PC-3 (cell line): ENCODE measurements around the gene FAM149A. TPM values are rescaled to one million over a fixed set of nuclear protein-coding genes. Genes with fewer than 3 reads are reported as not detected.

ENCODE experiments used
- ATAC-seq: fragments of 200-7000 bp; cut with Tn5 transposase; 2 replicates; pipeline ENCODE4 v1.9.1; 2020; ENCODE audit warnings: mild to moderate bottlenecking, moderate library complexity
- BruUV-seq: library from RNA; stranded (reverse); fragments of 400-500 nt; replicated peaks from 2 replicates; lab custom pipeline; 2021; lab: Mats Ljungman, UMichigan
- CTCF ChIA-PET: fragments of 300-600 bp; sonication (Branson Sonifier 250); formaldehyde crosslinking; loops from one replicate; lab custom pipeline; 2022; ENCODE audit warnings: antibody characterized with exemption; lab: Charles Lee
- POLR2A ChIA-PET: fragments of 300-600 bp; sonication (Branson Sonifier 250); formaldehyde crosslinking; loops from one replicate; lab custom pipeline; 2022; ENCODE audit warnings: antibody characterized with exemption; ENCODE audit not compliant: unreplicated experiment; lab: Charles Lee
- DNase-seq: peaks from one replicate; pipeline ENCODE4 v3.0.0-alpha.2; 2015
- H2AFZ ChIP-seq: fragments of 300-600 bp; sonication (generic); 2 replicates; pipeline ENCODE4 v1.6.0; 2016; ENCODE audit warnings: antibody characterized with exemption, low read length
- H3F3A ChIP-seq: fragments of 300-600 bp; sonication (generic); one replicate; pipeline ENCODE4 v1.6.0; 2017; ENCODE audit warnings: antibody characterized with exemption, low read length, control low read depth, mild to moderate bottlenecking; ENCODE audit not compliant: unreplicated experiment
- H3K27ac ChIP-seq: fragments of 300-600 bp; sonication (generic); 2 replicates; pipeline ENCODE4 v1.5.1; 2016; ENCODE audit warnings: mild to moderate bottlenecking, low read length
- H3K27me3 ChIP-seq: fragments of 300-600 bp; sonication (generic); 2 replicates; pipeline ENCODE4 v1.6.1; 2016; ENCODE audit warnings: low read length, mixed read lengths
- H3K36me3 ChIP-seq: fragments of 300-600 bp; sonication (generic); 2 replicates; pipeline ENCODE4 v1.6.1; 2016; ENCODE audit warnings: low read depth, mixed run types, low read length, mixed read lengths
- H3K4me1 ChIP-seq: fragments of 300-600 bp; sonication (generic); 2 replicates; pipeline ENCODE4 v1.5.1; 2016; ENCODE audit warnings: low read length; ENCODE audit not compliant: insufficient read depth
- H3K4me2 ChIP-seq: fragments of 300-600 bp; sonication (generic); 2 replicates; pipeline ENCODE4 v1.6.0; 2016; ENCODE audit warnings: low read length
- H3K4me3 ChIP-seq: fragments of 300-600 bp; sonication (generic); 2 replicates; pipeline ENCODE4 v1.5.1; 2016; ENCODE audit warnings: mild to moderate bottlenecking, low read length, mixed read lengths
- H3K79me2 ChIP-seq: fragments of 300-600 bp; sonication (generic); 2 replicates; pipeline ENCODE4 v1.6.1; 2017; ENCODE audit warnings: low read length, mixed read lengths
- H3K9ac ChIP-seq: fragments of 300-600 bp; sonication (generic); 2 replicates; pipeline ENCODE4 v1.6.0; 2016; ENCODE audit warnings: mild to moderate bottlenecking, low read length
- H3K9me2 ChIP-seq: fragments of 300-600 bp; sonication (generic); replicated peaks from 2 replicates; pipeline ENCODE4 v1.6.1; 2016; ENCODE audit warnings: mixed run types, low read length, mixed read lengths
- H3K9me3 ChIP-seq: fragments of 300-600 bp; sonication (generic); 2 replicates; pipeline ENCODE4 v1.6.1; 2016; ENCODE audit warnings: low read length, mixed read lengths
- H4K20me1 ChIP-seq: fragments of 300-600 bp; sonication (generic); 2 replicates; pipeline ENCODE4 v1.6.1; 2016; ENCODE audit warnings: low read length, mixed read lengths
- EZH2 ChIP-seq: fragments of 300-600 bp; sonication (generic); IDR thresholded peaks from one replicate; pipeline ENCODE4 v1.6.1; 2017; ENCODE audit warnings: antibody characterized with exemption, mild to moderate bottlenecking, low read length; ENCODE audit not compliant: unreplicated experiment
- EZH2phosphoT487 ChIP-seq: fragments of 300-600 bp; sonication (generic); IDR thresholded peaks from 2 replicates; pipeline ENCODE4 v1.6.1; 2018; ENCODE audit warnings: mild to moderate bottlenecking, antibody characterized with exemption, low read length, borderline replicate concordance
- intact Hi-C: fragments of 100-400 bp; cut with micrococcal nuclease; formaldehyde crosslinking; loops from 2 replicates; pipeline ENCODE4 v1.9.0; 2023
- total RNA-seq: library from RNA; depleted of rRNA; stranded (reverse); fragments of >200 nt; gene quantifications from 2 replicates; pipeline ENCODE4 v1.2.3, GENCODE V29; 2014
- TF ChIP-seq, protein P1 (sequence below): fragments of 300-600 bp; sonication (generic); conservative IDR thresholded peaks from 2 replicates; pipeline ENCODE4 v1.5.1; 2017; ENCODE audit warnings: antibody characterized with exemption, low read depth, mild to moderate bottlenecking, low read length

FAM149A gene
- total RNA-seq, 1 experiment from 2014 or later, result 0.22 TPM

DNA sequence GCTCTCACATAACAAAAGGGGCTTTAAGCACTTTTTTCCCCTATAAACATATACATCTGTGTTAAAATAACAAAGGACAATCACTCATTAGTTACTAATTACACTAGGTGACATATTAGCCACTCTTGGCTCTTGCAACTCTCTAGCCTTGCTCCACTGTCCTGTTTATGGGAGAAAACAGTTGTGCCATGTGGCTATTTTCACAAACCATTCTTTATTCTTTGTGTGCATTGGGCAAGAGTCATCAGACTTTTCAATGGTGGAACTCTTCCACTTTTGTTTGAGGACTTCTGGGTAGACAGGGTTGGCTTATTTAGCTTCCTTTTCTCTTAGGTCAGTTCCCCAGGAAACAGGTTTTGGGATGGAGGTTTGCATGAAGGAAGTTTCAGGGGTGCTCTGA lies 16.0 kb upstream of the FAM149A start:
- H3K79me2 ChIP-seq, result no peaks in the 10 kb centered on the region
- no peaks in the 10 kb centered on the region for H3K4me1 ChIP-seq
- H3K4me2 ChIP-seq, result no peak overlapping the region
- DNase-seq (no peak), ATAC-seq (no peak)
- intact Hi-C loops, result no loop called here
- H3K27me3 ChIP-seq, result peaks cover 8% of the 10 kb centered on the region; the same call in 1 of the 2 replicates
- no peaks in the 10 kb centered on the region for H3K9me3 ChIP-seq
- H3K9ac ChIP-seq, result no peak overlapping the region
- H3K36me3 ChIP-seq, result no peaks in the 10 kb centered on the region
- H3K9me2 ChIP-seq, result no peaks in the 10 kb centered on the region
- TF ChIP-seq, protein P1, sequence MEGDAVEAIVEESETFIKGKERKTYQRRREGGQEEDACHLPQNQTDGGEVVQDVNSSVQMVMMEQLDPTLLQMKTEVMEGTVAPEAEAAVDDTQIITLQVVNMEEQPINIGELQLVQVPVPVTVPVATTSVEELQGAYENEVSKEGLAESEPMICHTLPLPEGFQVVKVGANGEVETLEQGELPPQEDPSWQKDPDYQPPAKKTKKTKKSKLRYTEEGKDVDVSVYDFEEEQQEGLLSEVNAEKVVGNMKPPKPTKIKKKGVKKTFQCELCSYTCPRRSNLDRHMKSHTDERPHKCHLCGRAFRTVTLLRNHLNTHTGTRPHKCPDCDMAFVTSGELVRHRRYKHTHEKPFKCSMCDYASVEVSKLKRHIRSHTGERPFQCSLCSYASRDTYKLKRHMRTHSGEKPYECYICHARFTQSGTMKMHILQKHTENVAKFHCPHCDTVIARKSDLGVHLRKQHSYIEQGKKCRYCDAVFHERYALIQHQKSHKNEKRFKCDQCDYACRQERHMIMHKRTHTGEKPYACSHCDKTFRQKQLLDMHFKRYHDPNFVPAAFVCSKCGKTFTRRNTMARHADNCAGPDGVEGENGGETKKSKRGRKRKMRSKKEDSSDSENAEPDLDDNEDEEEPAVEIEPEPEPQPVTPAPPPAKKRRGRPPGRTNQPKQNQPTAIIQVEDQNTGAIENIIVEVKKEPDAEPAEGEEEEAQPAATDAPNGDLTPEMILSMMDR, result no peak
- no peak for TF ChIP-seq EZH2phosphoT487
- no peak for TF ChIP-seq EZH2
- ChIA-PET POLR2A (no interaction called here), CTCF (no interaction called here)
- H3F3A ChIP-seq, result no peaks in the 10 kb centered on the region
- BruUV-seq, result no TSS peak
- H3K4me3 ChIP-seq, result no peak overlapping the region
- no peak overlapping the region for H3K27ac ChIP-seq
- no peaks in the 10 kb centered on the region for H4K20me1 ChIP-seq
- H2AFZ ChIP-seq, result no peak overlapping the region

GRCh38 chr4:186092296-186092695 lies 12.2 kb upstream of the FAM149A start:
- no peak for DNase-seq
- Histone ChIP-seq H3K4me3 (no peak overlapping the region), H3F3A (no peaks in the 10 kb centered on the region), H3K4me1 (no peaks in the 10 kb centered on the region), H3K79me2 (no peaks in the 10 kb centered on the region), H3K9me2 (no peaks in the 10 kb centered on the region), H3K36me3 (no peaks in the 10 kb centered on the region), H3K4me2 (no peak overlapping the region), H2AFZ (no peak overlapping the region), H4K20me1 (no peaks in the 10 kb centered on the region), H3K27me3 (peaks cover 25% of the 10 kb centered on the region), H3K27ac (no peak overlapping the region), H3K9me3 (no peaks in the 10 kb centered on the region), H3K9ac (no peak overlapping the region)
- no peak for ATAC-seq
- intact Hi-C loops, result no loop called here
- TF ChIP-seq, protein P1, result no peak
- TF ChIP-seq EZH2phosphoT487, result no peak
- no peak for TF ChIP-seq EZH2
- no TSS peak for BruUV-seq
- POLR2A ChIA-PET, result no interaction called here
- CTCF ChIA-PET, result no interaction called here

DNA sequence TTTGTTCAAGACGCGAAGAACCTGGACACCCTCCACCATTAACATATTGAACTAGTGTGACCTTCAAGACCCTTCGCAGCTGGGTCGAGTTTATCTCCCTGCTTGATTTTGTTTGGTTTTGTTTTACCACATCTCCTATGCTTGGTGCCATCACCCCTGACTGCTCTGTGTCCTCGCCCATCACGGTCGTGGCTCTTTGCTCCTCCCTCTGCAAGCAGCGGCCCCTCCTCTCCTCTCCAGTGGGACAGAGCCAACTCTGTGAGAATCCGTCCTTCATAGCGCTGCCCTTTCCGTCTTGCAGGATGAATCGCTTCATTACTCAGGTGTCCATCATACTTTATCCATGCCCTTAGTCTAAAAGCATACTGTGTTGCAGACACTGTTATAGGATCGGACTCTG lies 9.1 kb upstream of the FAM149A start:
- Histone ChIP-seq H3K9me2 (no peaks in the 10 kb centered on the region), H3K4me1 (no peaks in the 10 kb centered on the region), H3K27me3 (peaks cover 37% of the 10 kb centered on the region), H3K9me3 (no peaks in the 10 kb centered on the region), H3K79me2 (no peaks in the 10 kb centered on the region), H3K4me2 (no peak overlapping the region), H3K27ac (no peak overlapping the region), H3F3A (no peaks in the 10 kb centered on the region), H3K4me3 (no peak overlapping the region), H3K36me3 (no peaks in the 10 kb centered on the region), H3K9ac (no peak overlapping the region), H2AFZ (no peak overlapping the region), H4K20me1 (no peaks in the 10 kb centered on the region)
- TF ChIP-seq, protein P1, result no peak
- no peak for TF ChIP-seq EZH2
- no peak for TF ChIP-seq EZH2phosphoT487
- intact Hi-C loops, result no loop called here
- DNase-seq (no peak), ATAC-seq (no peak)
- POLR2A ChIA-PET, result no interaction called here
- CTCF ChIA-PET, result no interaction called here
- BruUV-seq, result no TSS peak
